H1 (cell line): Measurements from ENCODE around the gene CYP4V2. TPM values are rescaled to one million over a fixed set of nuclear protein-coding genes. Genes with fewer than 3 reads are reported as not detected.

Source experiments
- RNF2 ChIP-seq: fragments of 200-900, 300-1000 bp; sonication (generic); IDR thresholded peaks from 2 replicates; pipeline ENCODE4 v1.7.1; 2016; ENCODE audit warnings: borderline replicate concordance, low read depth, mild to moderate bottlenecking, antibody characterized with exemption, low read length; ENCODE audit not compliant: poor library complexity, severe bottlenecking; ENCODE audit errors: missing control alignments
- polyA plus RNA-seq, 7 experiments: library from polyadenylated mRNA; depleted of rRNA in 3 of 7; stranded (reverse) in 5 of 7; unstranded in 2 of 7; fragments of >200 nt in 5 of 7; fragments of 200-250 nt in 2 of 7; gene quantifications; 1 replicate in 5 of 7; 2 replicates in 1 of 7; 4 replicates in 1 of 7; pipeline versions ENCODE4 v1.2.1 to v1.2.3, GENCODE V29; 2011 to 2013; ENCODE audit warnings: missing spikeins in 2 of 7, mixed read lengths in 2 of 7
- total RNA-seq: library from RNA; stranded (reverse); fragmentation: NEBNext Ultra II Directional; extraction: Animal tissue kit (Norgen Biotek cat#: 25700); gene quantifications from 2 replicates; pipeline ENCODE4 v1.2.1, GENCODE V29; 2021

The CYP4V2 gene
- total and polyA plus RNA-seq, 2 of the 8 experiments (the other 6 are each of a cell fraction or from before 2014, with no cell fraction given): 0.65 to 1.0 TPM

GRCh38 chr4:186189656-186190055, 1.7 kb upstream of the CYP4V2 start (continued):
- TF ChIP-seq RNF2: no peak
